ENCODE data around the gene WDR76.
A peak's percentile ranks its signal among the peaks of the same experiment; 100 is the strongest.
"Not testable (repeated sequence)": the region's sequence is repeated elsewhere in the genome, so short reads cannot be mapped to it uniquely, and the experiment has no call there.

WDR76 gene

DNA sequence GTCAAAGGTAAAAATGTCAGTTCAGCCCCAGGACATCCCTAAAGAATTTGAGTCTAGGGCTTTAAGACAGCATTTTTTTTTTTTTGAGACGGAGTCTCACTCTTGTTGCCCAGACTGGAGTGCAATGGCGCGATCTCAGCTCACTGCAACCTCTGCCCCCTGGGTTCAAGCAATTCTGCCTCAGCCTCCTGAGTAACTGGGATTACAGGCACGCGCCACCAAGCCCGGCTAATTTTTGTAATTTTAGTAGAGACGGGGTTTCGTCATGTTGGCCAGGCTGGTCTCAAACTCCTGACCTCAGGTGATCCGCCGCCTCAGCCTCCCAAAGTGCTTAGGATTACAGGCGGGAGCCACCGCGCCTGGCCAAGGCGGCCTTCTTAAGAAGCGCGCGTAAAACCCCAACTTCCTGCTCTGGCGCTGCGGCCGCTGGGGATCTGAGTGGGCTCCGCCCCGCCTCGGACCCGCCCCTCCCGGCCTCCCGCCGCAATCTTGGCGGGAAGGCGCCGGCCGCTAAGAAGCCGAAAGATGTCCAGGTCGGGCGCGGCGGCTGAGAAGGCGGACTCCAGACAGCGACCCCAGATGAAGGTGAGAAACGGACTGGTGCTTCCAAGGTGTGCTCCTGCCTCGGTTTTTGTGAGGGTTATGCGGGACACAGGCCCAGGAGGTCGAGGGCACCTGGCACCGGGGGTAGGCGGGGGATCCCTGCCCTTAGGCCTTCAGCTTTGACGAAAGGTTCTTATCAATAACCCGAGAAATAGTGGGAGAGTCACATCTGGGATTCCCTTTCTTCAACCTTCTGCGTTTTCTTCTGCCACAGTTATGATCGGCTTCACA is at the start of gene WDR76:
WDR76 (plus strand) TSS at position 495 of the 834 bp plus-strand sequence; CDS start at position 526, 31 bp downstream.
- no peak for DNase-seq

DNA sequence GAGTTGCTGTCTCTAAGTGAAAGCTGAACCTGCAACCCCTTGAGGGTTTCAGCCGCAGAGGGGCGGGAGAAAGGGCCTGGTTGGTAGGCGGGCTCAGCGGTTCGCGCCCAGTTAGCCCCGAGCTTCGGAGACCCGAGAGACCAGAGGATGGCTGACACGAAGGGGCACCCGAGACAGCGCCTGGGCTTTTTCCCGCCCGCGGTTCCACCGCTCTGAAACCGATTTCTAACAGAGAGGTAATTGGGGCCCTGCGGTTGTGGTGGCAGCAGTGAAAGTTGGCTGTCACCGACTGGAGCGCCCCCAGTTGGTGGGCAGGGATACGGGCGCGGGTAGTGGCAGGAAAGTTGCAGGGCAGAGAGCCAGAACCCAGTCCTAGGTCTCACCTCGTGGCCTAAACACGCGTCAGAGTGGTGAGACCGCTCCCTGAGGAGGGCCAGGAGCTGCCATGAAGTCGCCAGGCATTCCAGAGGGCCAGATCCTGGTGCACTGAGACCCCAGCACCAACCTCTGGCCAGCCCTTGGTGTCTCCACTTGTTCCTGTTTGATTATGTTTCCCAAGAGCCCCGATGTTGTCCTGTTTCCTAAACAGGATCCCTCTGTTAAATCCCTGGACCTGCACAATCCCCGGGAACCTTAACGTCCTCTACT is 49.4 kb upstream of the WDR76 start:
- peak; percentile 31 for DNase-seq

DNA sequence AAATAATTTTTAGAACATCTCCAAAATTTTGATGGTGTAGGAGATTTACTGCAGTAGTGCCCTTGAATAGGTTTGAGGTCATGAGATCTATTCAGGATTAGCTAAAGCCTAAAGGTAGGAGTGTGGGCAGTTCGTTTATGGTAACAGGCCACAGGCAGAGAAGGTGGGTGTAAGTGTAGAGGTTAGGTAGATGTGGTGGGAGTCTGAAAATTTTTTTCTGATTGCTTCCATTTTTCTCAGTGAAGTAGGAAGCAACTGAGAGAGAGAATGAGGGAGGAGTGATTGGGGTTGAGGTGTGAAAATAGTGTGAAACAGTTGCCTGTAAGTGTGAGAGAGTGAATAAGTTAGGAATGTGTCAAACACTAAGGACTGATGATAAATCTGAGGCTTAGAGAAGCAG is 47.8 kb upstream of the WDR76 start:
- no peak for DNase-seq

DNA sequence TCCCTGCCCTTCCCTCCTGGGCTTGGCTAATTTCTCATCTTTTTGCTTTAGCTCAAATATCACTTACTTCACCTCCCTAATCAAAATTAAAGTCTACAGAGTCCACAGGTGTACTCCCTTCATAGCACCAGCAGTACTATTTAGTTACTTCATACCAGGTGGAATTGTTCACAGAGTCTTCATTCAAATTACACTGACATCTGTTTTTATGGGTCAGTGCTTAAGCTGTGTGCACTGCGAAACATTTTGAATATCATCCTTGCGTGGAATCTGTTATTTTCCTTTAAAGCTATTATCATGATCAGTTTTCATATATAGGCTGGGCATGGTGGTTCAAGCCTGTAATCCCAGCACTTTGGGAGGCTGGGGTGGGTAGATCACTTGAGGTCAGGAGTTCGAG is 37.4 kb upstream of the WDR76 start:
- DNase-seq = no peak

DNA sequence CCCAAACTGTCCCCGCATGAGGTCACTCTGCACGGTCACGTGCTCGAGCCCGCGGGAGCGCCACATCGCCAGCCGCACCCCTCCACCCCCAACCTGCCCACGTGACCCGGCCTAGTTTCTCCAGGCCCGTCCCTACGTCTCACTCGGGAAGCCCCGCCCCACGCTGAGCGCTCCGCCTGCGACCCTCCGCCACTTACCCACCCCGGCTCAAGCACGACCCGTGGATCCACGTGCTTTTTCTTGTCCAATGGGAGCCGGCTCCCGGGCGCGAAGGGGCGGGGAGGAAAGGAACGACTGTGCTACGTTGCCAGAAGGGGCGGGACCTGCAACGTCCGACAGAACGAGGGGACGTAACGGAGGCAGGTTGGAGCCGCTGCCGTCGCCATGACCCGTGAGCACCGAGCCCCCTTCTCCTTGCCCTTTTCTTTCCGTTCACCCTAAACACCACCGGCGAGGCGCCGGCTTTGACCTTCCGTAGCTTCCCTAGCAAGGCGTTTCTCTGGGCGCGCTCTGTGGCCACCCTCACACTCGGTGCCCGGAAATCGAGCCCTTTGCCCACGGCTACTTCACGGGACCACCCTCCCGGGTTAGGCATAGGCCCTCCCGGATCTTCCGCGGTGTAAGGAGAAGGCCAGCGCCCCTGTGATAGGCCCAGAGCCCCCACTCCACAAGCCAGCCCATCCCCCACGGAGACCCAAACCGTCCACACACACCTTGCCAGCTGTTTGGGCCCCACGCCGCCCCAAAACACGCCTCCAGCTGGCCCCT is 34.6 kb upstream of the WDR76 start, which contains the start of gene SERF2:
SERF2 (plus strand) TSS at position 328 of the 768 bp plus-strand sequence; CDS start at position 385, 57 bp downstream.
- DNase-seq = peak; percentile 96

DNA sequence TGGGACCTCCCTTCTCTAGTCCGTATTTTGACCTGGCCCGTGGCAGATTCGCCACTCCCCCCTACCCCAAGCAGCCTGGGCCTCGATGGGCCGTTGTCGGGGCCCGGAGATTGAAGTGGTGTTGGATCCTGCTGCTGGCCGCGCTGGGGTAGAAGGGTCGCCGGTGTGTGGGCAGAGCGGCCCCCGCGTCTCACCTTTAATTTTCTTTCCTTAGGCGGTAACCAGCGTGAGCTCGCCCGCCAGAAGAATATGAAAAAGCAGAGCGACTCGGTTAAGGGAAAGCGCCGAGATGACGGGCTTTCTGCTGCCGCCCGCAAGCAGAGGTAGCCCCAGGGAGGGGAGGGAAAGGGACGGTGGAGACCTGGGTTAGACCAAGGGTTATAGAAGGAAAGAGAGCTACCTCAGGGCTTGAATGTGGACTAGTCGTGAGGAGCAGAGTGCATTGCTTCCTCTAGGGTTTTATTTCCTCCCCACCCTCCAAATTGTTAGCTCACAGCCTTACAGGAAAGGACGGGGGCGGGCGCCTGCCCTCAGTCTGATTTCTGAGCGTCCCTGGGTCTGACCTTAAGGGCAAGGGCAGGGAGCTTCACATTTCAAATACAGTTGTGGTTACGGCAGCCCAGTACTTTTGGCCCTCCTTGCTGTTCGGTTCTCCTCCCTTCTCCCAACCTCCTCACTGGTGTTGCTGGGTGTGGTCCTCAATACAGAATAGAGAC is 33.9 kb upstream of the WDR76 start:
- no peak for DNase-seq

DNA sequence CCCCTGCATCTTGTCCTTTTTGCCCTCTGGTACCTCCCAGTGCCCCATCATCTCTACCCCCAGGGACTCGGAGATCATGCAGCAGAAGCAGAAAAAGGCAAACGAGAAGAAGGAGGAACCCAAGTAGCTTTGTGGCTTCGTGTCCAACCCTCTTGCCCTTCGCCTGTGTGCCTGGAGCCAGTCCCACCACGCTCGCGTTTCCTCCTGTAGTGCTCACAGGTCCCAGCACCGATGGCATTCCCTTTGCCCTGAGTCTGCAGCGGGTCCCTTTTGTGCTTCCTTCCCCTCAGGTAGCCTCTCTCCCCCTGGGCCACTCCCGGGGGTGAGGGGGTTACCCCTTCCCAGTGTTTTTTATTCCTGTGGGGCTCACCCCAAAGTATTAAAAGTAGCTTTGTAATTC is 33.2 kb upstream of the WDR76 start:
- no peak for DNase-seq

DNA sequence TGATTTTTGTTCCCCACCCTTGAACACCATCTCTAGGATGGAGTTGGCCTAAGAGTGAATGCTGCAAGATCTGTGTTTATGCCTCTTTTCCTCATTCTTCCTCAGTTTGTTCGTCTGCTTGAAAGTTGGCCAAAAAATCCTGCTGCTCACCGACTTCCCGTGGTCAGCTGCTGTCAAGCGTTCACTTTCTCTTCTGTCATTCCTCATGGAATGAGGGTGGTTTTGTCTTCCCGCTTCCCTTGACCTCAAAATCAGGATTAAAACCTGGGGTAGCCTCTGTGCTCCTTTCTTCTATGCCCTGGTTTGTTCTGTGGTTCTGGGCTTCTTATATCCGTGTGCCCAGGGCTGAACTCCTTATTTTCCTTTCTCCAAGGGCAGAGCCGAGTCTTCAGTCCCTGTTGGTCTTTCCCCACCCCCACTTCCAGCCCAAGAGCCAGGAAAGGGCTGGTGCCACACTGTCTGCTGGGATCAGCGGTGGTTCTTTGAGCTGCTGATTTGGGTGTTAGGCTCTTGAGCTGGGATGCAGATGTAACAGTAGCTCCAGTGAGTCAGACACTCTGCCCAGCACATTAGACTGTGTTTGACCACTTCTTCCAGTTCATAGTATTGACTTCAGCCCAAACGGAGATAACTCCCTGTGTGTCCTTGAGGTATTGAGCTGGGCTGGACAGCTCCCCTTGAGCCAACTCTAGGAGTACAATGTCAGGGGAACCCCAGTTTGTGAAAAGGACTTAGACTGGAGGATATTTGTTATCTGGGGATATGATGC is 32.3 kb upstream of the WDR76 start:
- no peak for DNase-seq

DNA sequence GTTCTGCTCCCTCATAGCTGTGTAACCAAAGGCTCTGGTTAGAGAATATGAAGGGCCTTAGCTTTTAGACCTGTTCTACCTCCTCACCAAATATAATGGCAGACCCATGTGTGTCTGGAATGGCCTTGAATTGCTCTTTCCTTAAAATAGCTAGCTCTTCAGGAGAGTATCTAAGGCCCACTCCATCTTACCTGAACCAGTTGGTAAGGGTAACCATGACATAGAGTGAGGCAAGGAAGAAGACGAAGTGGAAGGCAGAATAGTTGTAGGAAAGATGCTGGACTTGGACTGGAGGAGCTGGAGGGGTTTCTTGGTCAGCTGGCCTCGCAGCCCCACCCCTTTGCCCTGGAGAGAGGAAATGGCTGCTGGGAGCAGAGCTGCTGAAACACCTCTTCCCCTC is 31.6 kb upstream of the WDR76 start:
- no peak for DNase-seq

DNA sequence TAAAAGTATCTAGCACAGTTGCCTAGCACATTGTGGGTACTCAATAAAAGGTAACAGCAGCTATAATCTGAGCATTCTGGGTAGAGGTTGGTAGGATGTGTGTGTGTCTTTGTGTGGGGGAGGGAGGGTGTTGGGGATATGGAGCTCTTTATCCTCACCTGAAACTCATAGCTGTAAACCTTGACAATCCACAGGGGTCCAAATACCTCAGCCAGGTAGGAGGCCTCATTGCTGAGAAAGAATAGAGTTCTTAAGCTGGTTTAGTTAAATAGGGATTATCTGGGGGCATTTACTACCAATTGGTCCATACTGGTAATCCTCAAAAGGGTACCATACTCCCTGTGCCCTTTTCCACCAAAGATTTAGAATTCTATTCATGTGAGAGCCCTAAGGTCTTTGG is 30.8 kb upstream of the WDR76 start:
- no peak for DNase-seq

DNA sequence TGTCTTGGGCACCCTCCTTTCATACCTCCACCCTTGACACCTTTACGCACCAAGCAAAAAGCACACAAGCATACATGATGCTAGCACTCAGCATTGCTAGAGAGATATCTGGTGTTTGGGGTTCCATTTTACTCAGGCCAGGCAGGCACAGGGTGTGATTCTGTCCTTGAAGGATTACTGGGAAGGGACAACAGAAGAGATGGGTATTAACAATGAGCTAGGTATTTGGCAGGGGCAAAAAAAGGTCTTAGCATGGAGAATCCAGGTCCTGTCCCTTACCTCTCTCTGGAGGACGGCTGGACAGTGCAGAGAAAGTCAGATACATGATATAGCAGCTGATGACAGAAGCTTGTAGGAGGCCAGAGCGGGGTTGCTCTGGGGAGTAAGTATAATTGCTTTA is 30.2 kb upstream of the WDR76 start:
- DNase-seq = no peak

DNA sequence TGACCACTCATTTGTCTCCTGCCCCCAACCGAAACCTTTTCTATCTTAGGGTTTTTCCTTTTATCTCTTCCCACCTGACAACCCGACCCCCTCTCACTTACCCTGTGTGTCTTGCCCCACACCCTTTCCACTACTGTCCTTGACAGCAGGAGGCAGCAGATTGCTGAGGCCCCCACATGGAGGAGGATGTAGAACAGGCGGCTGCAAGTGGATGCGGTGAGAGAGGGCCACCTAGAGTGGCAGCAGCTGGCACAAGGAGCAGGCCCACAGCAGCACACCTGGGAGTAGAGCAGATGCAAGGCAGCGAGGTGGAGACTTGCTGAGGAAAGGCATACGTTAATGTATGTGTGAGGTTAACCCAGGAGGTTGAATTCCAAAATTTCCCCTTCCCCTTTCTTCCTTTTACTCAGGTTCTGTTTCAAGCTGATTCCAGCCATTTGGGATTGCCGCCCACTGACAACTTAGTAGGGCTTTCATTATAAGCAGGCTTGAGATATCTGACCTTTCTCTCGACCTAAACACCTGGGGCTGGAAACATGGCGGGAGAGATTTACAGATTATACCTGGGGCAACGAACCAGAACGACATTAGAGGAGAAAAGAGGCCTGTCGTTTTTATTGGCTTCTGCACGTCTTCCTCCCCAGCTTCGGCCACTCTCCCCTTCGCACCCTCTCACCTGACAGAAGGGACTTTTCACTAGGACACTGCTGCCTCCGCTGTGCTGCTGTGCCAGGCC is 27.4 kb upstream of the WDR76 start:
- DNase-seq = no peak

DNA sequence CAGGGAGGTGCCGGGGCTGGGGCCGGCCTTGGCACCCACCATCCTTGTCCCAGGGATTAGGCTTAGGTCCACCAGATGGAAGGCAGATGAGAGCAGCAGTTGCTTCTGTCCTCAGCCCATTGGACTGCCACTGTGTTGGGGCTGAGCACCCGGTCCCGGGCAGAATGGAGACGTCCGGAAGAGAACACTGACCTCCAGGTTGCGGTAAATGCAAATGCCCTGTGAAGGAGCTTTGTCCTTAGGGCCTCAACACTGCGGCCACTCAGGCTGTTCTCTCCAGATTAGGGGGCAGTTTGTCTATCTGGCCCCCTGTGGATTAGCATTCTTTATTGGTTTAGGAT is 26.9 kb upstream of the WDR76 start, which contains the start of gene SERINC4:
SERINC4 (minus strand) TSS at position 276 of the 341 bp plus-strand sequence; CDS start at position 42, 234 bp downstream.
- no peak for DNase-seq

DNA sequence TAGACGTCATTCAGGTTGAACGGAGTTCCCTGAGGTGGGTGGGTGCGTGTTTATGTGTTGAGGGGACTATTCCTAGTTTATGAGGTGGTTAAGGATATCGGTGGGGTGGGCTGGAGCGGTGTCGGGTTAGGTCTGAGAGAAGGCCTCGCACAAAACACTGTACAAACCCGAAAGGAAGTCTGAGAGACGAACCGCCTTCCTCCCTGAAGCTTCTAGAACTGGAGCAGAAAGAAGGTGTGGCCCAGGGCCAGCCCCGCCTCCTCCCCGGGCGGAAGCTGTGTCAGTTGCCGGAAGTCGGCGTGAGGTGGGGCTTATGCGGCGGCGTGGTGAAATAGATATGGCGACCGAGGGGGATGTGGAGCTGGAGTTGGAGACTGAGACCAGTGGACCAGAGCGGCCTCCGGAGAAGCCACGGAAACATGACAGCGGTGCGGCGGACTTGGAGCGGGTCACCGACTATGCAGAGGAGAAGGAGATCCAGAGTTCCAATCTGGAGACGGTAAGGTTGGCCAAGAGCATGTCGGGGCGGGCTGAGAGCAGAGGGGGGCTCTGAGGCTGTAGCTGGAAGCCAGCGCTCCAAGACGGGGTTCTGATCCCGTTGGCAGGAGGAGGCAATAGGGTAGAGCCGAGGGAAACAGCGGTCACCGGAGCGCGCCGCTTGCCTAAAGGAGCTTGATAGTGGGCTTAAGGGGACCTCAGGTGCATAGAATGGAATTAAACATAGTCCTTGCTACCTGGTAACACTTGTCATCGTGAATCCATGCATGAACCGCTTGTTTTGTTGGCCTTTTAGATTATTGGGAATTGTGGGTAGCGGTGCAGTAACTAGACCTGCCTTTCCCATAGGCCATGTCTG is 26.3 kb upstream of the WDR76 start, which contains the start of gene HYPK:
HYPK (plus strand) TSS at position 314 of the 856 bp plus-strand sequence; CDS start at position 338, 24 bp downstream.
- DNase-seq = peak; percentile 58

DNA sequence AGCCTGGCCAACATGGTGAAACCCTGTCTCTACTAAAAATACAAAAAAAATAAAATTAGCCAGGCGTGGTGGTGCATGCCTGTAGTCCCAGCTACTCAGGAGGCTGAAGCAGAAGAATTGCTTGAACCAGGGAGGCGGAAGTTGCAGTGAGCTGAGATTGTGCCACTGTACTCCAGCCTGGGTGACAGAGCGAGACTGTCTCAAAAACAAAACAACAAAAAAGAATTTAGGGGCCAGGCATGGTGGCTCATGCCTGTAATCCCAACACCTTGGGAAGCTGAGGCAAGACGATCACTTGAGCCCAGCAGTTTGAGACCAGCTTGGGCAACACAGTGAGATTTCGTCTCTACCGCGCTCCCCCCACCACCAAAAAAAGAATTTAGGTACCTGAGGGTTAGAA is 24.1 kb upstream of the WDR76 start:
- DNase-seq = not testable (repeated sequence)

DNA sequence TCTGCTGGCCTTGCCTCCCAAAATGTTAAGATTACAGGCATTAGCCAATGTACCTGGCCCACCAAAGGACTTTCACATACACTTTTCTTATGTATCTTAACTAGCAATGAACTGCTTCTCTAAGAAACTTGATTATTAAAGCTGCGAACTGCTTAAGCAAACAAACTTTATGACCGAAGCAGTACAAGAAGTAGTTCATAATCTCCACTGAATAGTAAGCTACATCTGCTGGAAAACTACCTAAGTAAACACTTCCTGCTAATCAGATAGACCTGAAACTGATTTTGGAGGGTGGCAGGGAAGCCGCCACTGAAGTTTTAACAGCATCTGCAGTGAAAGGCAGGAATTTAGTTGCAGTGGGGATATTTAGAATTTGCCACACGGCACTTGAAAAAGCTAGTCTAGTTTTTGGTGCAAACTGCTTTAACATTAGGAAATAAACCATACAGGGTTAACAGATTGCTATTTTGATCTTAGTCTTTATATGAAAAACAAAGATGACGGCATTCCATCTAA is 18.3 kb upstream of the WDR76 start:
- no peak for DNase-seq

DNA sequence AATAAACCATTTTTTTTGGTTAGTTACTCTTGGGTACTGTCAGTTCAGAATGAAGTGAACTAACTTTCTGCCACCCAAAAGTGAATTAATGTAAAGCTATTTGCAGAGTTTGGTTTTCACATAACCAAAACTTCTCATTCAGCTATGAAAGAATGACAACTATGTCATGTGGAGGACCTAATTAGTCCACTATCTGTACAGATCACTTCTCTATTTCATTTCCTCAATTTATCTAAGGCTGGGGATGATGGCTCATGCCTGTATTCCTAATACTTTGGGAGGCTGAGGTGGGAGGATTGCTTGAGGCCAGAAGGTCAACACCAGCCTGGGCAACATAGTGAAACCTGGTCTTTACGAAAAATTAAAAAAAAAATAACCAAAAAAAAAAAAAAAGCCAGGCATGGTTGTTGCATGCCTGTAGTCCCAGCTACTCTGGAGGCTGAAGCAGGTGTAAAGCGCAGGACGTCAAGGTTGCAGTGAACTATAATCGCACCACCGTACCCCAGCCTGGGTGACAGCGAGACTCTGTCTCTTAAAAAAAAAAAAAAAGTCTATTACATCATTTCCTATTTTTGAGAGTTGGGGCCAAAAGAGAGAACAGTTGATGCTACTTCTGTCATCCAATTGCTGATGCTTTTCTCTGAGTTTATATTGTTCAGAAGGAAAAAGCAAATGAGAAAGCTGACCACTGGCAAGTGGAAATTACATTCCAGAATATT is 17.7 kb upstream of the WDR76 start:
- no peak for DNase-seq

DNA sequence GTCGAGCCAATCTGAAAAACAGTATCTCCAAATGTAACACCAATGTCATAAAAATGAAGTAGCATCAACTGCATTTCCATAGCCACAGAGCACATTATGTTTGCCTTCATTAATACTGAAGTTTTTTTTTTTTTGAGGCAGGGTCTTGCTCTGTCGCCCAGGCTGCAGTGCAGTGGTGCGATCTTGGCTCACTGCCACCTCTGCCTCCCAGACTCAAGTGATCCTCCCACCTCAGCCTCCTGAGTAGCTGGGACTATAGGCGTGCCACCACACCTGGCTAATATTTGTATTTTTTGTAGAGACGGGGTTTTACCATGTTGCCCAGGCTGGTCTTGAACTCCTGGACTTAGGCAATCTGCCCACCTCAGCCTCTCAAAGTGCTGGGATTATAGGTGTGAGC is 11.7 kb upstream of the WDR76 start:
- DNase-seq = not testable (repeated sequence)

DNA sequence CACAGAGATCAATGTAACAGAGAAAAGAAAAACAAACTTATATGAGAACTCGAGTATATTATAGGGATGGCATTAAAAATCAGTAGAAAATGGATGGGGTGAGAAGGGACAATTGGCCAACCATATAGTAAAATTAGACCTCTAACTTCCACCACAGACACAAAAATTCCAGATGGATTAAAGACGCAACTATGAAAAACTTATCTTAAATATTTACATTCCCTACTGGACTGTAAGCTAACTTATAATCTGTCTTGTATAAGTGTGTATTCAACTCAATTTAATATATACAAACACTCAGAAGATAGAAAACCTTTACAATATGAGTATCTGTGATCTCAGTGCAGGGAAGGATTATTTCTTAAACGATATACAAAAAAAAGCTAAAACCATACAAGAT is 5.3 kb upstream of the WDR76 start:
- no peak for DNase-seq
